H1 (cell line): ENCODE data around the gene TCF7L2. TPM values are rescaled to one million over a fixed set of nuclear protein-coding genes. Genes with fewer than 3 reads are reported as not detected.

Experiments used
- CTCF ChIA-PET: fragments of 300-600 bp; sonication (Branson Sonifier 250); formaldehyde crosslinking; loops from one replicate; lab custom pipeline; 2021; ENCODE audit not compliant: partially characterized antibody; lab: Charles Lee
- POLR2A ChIA-PET: fragments of 300-600 bp; sonication (Branson Sonifier 250); formaldehyde crosslinking; loops from one replicate; lab custom pipeline; 2021; ENCODE audit warnings: inconsistent platforms; ENCODE audit not compliant: partially characterized antibody; lab: Charles Lee
- DNase-seq, 2 experiments: peaks; one replicate each; pipeline versions ENCODE4 v3.0.0 to v3.0.0-alpha.2; 2010 to 2022; ENCODE audit warnings: low spot score in 2 of 2, low read depth in 1 of 2, mixed read lengths in 1 of 2
- FAIRE-seq: peaks from 2 replicates; lab custom pipeline; 2011; peaks lifted over from hg19 to GRCh38; lab: Jason Lieb, UNC
- H2AFZ ChIP-seq: 2 replicates; pipeline ENCODE4 v1.8.1; 2012; ENCODE audit warnings: low read length, inconsistent platforms
- H2AK5ac ChIP-seq: 2 replicates; pipeline ENCODE4 v1.6.1; 2013; ENCODE audit warnings: low read depth, low read length
- H2BK120ac ChIP-seq: replicated peaks from 2 replicates; pipeline ENCODE3; 2013; ENCODE audit warnings: low read depth, low read length, inconsistent platforms
- H2BK12ac ChIP-seq: 2 replicates; pipeline ENCODE4 v1.6.1; 2013; ENCODE audit warnings: low read depth, low read length
- H2BK15ac ChIP-seq: 2 replicates; pipeline ENCODE4 v1.6.1; 2013; ENCODE audit warnings: low read length
- H2BK20ac ChIP-seq: 2 replicates; pipeline ENCODE4 v1.6.1; 2013; ENCODE audit warnings: low read length
- H2BK5ac ChIP-seq: 2 replicates; pipeline ENCODE4 v1.6.1; 2013; ENCODE audit warnings: low read depth, low read length
- H3K14ac ChIP-seq: 2 replicates; pipeline ENCODE4 v1.6.1; 2013; ENCODE audit warnings: inconsistent platforms; ENCODE audit not compliant: insufficient read length
- H3K18ac ChIP-seq: 2 replicates; pipeline ENCODE4 v1.6.1; 2013; ENCODE audit warnings: low read length; ENCODE audit errors: extremely low read depth
- H3K23ac ChIP-seq: 2 replicates; pipeline ENCODE4 v1.6.1; 2013; ENCODE audit warnings: inconsistent platforms; ENCODE audit not compliant: insufficient read length
- H3K23me2 ChIP-seq: 2 replicates; pipeline ENCODE4 v1.6.1; 2013; ENCODE audit warnings: low read depth, low read length
- H3K27ac ChIP-seq: 2 replicates; pipeline ENCODE4 v1.6.1; 2011; ENCODE audit warnings: low read depth, low read length, inconsistent platforms
- H3K27me3 ChIP-seq, 4 experiments: replicated peaks in 1 of 4; 1 replicate in 1 of 4; 2 replicates in 3 of 4; pipeline versions ENCODE4 v1.6.1 to v1.8.1; 2011 to 2013; ENCODE audit warnings: low read length in 3 of 4, mild to moderate bottlenecking in 3 of 4, inconsistent platforms in 2 of 4, mixed read lengths in 2 of 4, moderate library complexity in 1 of 4; ENCODE audit not compliant: control insufficient read depth in 3 of 4, insufficient read depth in 3 of 4; ENCODE audit errors: extremely low read depth in 1 of 4
- H3K36me3 ChIP-seq, 4 experiments: 2 replicates each; pipeline versions ENCODE4 v1.6.1 to v1.8.1; 2011 to 2013; ENCODE audit warnings: mild to moderate bottlenecking in 4 of 4, low read length in 3 of 4, moderate library complexity in 2 of 4, control low read depth in 1 of 4, inconsistent platforms in 1 of 4; ENCODE audit not compliant: insufficient read depth in 4 of 4, control insufficient read depth in 2 of 4
- H3K4ac ChIP-seq: replicated peaks from 2 replicates; pipeline ENCODE3; 2013; ENCODE audit warnings: low read length, low read depth, mixed read lengths, inconsistent platforms; ENCODE audit not compliant: insufficient read length
- H3K4me1 ChIP-seq, 4 experiments: replicated peaks in 1 of 4; 1 replicate in 1 of 4; 2 replicates in 3 of 4; pipeline versions ENCODE4 v1.6.1 to v1.8.1; 2011 to 2013; ENCODE audit warnings: low read length in 3 of 4, inconsistent platforms in 2 of 4, mixed read lengths in 1 of 4; ENCODE audit not compliant: insufficient read depth in 4 of 4, control insufficient read depth in 3 of 4
- H3K4me2 ChIP-seq, 2 experiments: 2 replicates each; pipeline versions ENCODE4 v1.6.1 to v1.8.1; 2011 to 2013; ENCODE audit warnings: low read depth in 2 of 2, low read length in 2 of 2, control low read depth in 1 of 2, inconsistent platforms in 1 of 2, mild to moderate bottlenecking in 1 of 2; ENCODE audit not compliant: insufficient read depth in 1 of 2
- H3K4me3 ChIP-seq, 4 experiments: fragments of 200-600, 300-600 bp in 1 of 4; sonication (generic), shearing (Covaris generic), sonication (Bioruptor Twin) in 1 of 4; 2 replicates each; pipeline versions ENCODE4 v1.5.1 to v1.8.1; 2011 to 2016; ENCODE audit warnings: low read length in 4 of 4, low read depth in 3 of 4, control low read depth in 2 of 4, inconsistent platforms in 2 of 4, mild to moderate bottlenecking in 2 of 4, mixed read lengths in 1 of 4, moderate library complexity in 1 of 4; ENCODE audit not compliant: insufficient read depth in 2 of 4; ENCODE audit errors: extremely low read depth in 1 of 4
- H3K56ac ChIP-seq: replicated peaks from 2 replicates; pipeline ENCODE3; 2013; ENCODE audit warnings: low read depth, mild to moderate bottlenecking, mixed read lengths, low read length, inconsistent platforms; ENCODE audit not compliant: insufficient read length
- H3K79me1 ChIP-seq: 2 replicates; pipeline ENCODE4 v1.6.1; 2013; ENCODE audit warnings: low read depth, low read length, control low read depth
- H3K79me2 ChIP-seq, 2 experiments: 2 replicates each; pipeline versions ENCODE4 v1.6.1 to v1.8.1; 2012 to 2013; ENCODE audit warnings: low read length in 2 of 2, mild to moderate bottlenecking in 2 of 2, inconsistent platforms in 1 of 2; ENCODE audit not compliant: insufficient read depth in 2 of 2, control insufficient read depth in 1 of 2
- H3K9ac ChIP-seq, 4 experiments: replicated peaks in 1 of 4; 1 replicate in 1 of 4; 2 replicates in 3 of 4; pipeline versions ENCODE4 v1.6.1 to v1.8.1; 2011 to 2013; ENCODE audit warnings: low read depth in 3 of 4, low read length in 3 of 4, control low read depth in 2 of 4, mild to moderate bottlenecking in 2 of 4, moderate library complexity in 2 of 4, inconsistent platforms in 1 of 4; ENCODE audit errors: extremely low read depth in 1 of 4
- H3K9me3 ChIP-seq, 2 experiments: 2 replicates each; pipeline versions ENCODE4 v1.6.1 to v1.8.1; 2012 to 2013; ENCODE audit warnings: mild to moderate bottlenecking in 2 of 2, moderate library complexity in 2 of 2, control low read depth in 1 of 2, inconsistent platforms in 1 of 2, low read depth in 1 of 2, low read length in 1 of 2, mixed read lengths in 1 of 2; ENCODE audit not compliant: insufficient read depth in 2 of 2
- H4K20me1 ChIP-seq, 2 experiments: replicated peaks in 1 of 2; 2 replicates each; pipeline versions ENCODE3 to v1.8.1; 2011 to 2013; ENCODE audit warnings: inconsistent platforms in 2 of 2, low read length in 2 of 2, mild to moderate bottlenecking in 1 of 2; ENCODE audit not compliant: insufficient read depth in 2 of 2, control insufficient read depth in 1 of 2
- H4K5ac ChIP-seq: 2 replicates; pipeline ENCODE4 v1.6.1; 2013; ENCODE audit warnings: low read length, low read depth, mixed read lengths, inconsistent platforms; ENCODE audit not compliant: insufficient read length
- H4K8ac ChIP-seq: 2 replicates; pipeline ENCODE4 v1.8.0; 2013; ENCODE audit warnings: mild to moderate bottlenecking, moderate library complexity, low read length, inconsistent platforms; ENCODE audit not compliant: insufficient read depth; ENCODE audit errors: extremely low read depth
- H4K91ac ChIP-seq: replicated peaks from 2 replicates; pipeline ENCODE3; 2013; ENCODE audit warnings: low read length, mixed read lengths, inconsistent platforms; ENCODE audit not compliant: insufficient read length
- CHD1 ChIP-seq: IDR thresholded peaks from 2 replicates; pipeline ENCODE4 v1.6.1; 2012; ENCODE audit warnings: low read depth, low read length, improper control_type of control experiment
- FOSL1 ChIP-seq: IDR thresholded peaks from 2 replicates; pipeline ENCODE4 v1.6.1; 2011; ENCODE audit warnings: mild to moderate bottlenecking, low read depth, low read length, moderate library complexity; ENCODE audit not compliant: insufficient read depth
- NRF1 ChIP-seq: IDR thresholded peaks from 2 replicates; pipeline ENCODE4 v1.6.1; 2011; ENCODE audit warnings: mild to moderate bottlenecking, low read depth, low read length, improper control_type of control experiment
- POLR2A ChIP-seq, 2 experiments: IDR thresholded peaks; 1 replicate in 1 of 2; 2 replicates in 1 of 2; pipeline ENCODE4 v1.6.1; 2011; ENCODE audit warnings: low read depth in 2 of 2, low read length in 2 of 2, mild to moderate bottlenecking in 2 of 2; ENCODE audit errors: control extremely low read depth in 1 of 2
- TEAD4 ChIP-seq: IDR thresholded peaks from 2 replicates; pipeline ENCODE4 v1.6.1; 2012; ENCODE audit warnings: low read depth, low read length, inconsistent platforms, mixed read lengths
- YY1 ChIP-seq: IDR thresholded peaks from 2 replicates; pipeline ENCODE4 v1.6.1; 2011; ENCODE audit warnings: low read depth, mild to moderate bottlenecking, low read length
- WGBS, 2 experiments: shearing (Covaris generic) in 1 of 2; methylation state at CpG; one replicate each; pipeline versions ENCODE4 v1.1.6 to v1.1.7; 2013 to 2015; ENCODE audit warnings: low lambda C conversion rate in 2 of 2, mixed read lengths in 2 of 2, inconsistent platforms in 1 of 2, low coverage in 1 of 2, missing lambda C conversion rate in 1 of 2; ENCODE audit not compliant: insufficient replicate concordance in 2 of 2, insufficient coverage in 1 of 2, insufficient read length in 1 of 2; ENCODE audit errors: extremely low coverage in 1 of 2, missing lambda C conversion rate in 1 of 2; 5-methylcytosine and 5-hydroxymethylcytosine counted together
- polyA plus RNA-seq, 7 experiments: library from polyadenylated mRNA; depleted of rRNA in 3 of 7; stranded (reverse) in 5 of 7; unstranded in 2 of 7; fragments of >200 nt in 5 of 7; fragments of 200-250 nt in 2 of 7; gene quantifications; 1 replicate in 5 of 7; 2 replicates in 1 of 7; 4 replicates in 1 of 7; pipeline versions ENCODE4 v1.2.1 to v1.2.3, GENCODE V29; 2011 to 2013; ENCODE audit warnings: missing spikeins in 2 of 7, mixed read lengths in 2 of 7
- total RNA-seq: library from RNA; stranded (reverse); fragmentation: NEBNext Ultra II Directional; extraction: Animal tissue kit (Norgen Biotek cat#: 25700); gene quantifications from 2 replicates; pipeline ENCODE4 v1.2.1, GENCODE V29; 2021
- TF ChIP-seq, protein P1 (sequence below): IDR thresholded peaks from 2 replicates; pipeline ENCODE4 v1.6.1; 2011; ENCODE audit warnings: low read depth, mild to moderate bottlenecking, low read length; ENCODE audit not compliant: insufficient read depth

Gene TCF7L2
- total and polyA plus RNA-seq, 2 of the 8 experiments (the other 6 are each of a cell fraction or from before 2014, with no cell fraction given), result 33.9 to 67.3 TPM

GRCh38 chr10:113007343-113007771, 57.3 kb downstream of the TCF7L2 start:
- 72% methylated on average over 4 of the region's 4 CpGs; no CpG with 5 or more reads in 1 of the 2 experiments for WGBS, 2 experiments
- H3K27me3 ChIP-seq, result no peaks in the 10 kb centered on the region
- H3K4me2 ChIP-seq, result no peak overlapping the region
- H4K91ac ChIP-seq, result no peak overlapping the region
- H2BK15ac ChIP-seq, result no peak overlapping the region
- H4K20me1 ChIP-seq, result peaks cover 37% of the 10 kb centered on the region in 2 experiments
- H2BK20ac ChIP-seq, result no peak overlapping the region
- no peaks in the 10 kb centered on the region for H3K23me2 ChIP-seq
- H3K9ac ChIP-seq, result no peak overlapping the region
- no peak overlapping the region for H3K14ac ChIP-seq
- DNase-seq (no peak), FAIRE-seq (no peak)
- peaks cover 4 to 19% (median 15%) of the 10 kb centered on the region in 4 experiments; a peak in 5 of 7 replicates for H3K4me1 ChIP-seq
- H3K4ac ChIP-seq, result no peak overlapping the region
- H2BK5ac ChIP-seq, result no peak overlapping the region
- H3K56ac ChIP-seq, result no peak overlapping the region
- no peak overlapping the region for H4K5ac ChIP-seq
- ChIA-PET CTCF (interaction anchor here (0.9 kb wide), 1 partner anchor 15 kb away, joined by 3 read pairs; no protein-coding TSS in a partner anchor), POLR2A (no interaction called here)
- H2BK120ac ChIP-seq, result no peak overlapping the region
- peaks cover 48 to 100% of the 10 kb centered on the region in 2 experiments for H3K79me2 ChIP-seq
- H3K9me3 ChIP-seq, result no peaks in the 10 kb centered on the region
- H3K79me1 ChIP-seq, result peaks cover 47% of the 10 kb centered on the region
- no peak overlapping the region for H4K8ac ChIP-seq
- no peak overlapping the region for H2AFZ ChIP-seq
- no peak overlapping the region for H3K4me3 ChIP-seq
- H3K27ac ChIP-seq, result no peak overlapping the region
- H3K23ac ChIP-seq, result no peak overlapping the region
- peaks cover 2 to 21% (median 4%) of the 10 kb centered on the region in 4 experiments; a peak in 3 of 8 replicates for H3K36me3 ChIP-seq
- H2BK12ac ChIP-seq, result no peak overlapping the region
- H3K18ac ChIP-seq, result no peak overlapping the region
- H2AK5ac ChIP-seq, result no peak overlapping the region
- TF ChIP-seq CHD1 (no peak), YY1 (no peak), NRF1 (no peak), TEAD4 (no peak), POLR2A (IDR thresholded peaks at IDR 0.05; ENCODE audit: control extremely low read depth in 1 of 2, low read depth in 2 of 2, low read length in 2 of 2) (no peak), FOSL1 (no peak)
- TF ChIP-seq, protein P1, sequence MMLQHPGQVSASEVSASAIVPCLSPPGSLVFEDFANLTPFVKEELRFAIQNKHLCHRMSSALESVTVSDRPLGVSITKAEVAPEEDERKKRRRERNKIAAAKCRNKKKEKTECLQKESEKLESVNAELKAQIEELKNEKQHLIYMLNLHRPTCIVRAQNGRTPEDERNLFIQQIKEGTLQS, result no peak
